VCaP (cell line): Measurements from ENCODE around the gene INO80C.

Experiments used
- H3K27ac ChIP-seq: fragments of 450-650 bp; 2 replicates; pipeline ENCODE4 v1.5.1; 2017
- TF ChIP-seq, protein P1 (sequence below): fragments of 450-650 bp; conservative IDR thresholded peaks from 2 replicates; pipeline ENCODE4 v1.5.1; 2017; ENCODE audit warnings: mild to moderate bottlenecking, moderate library complexity

INO80C gene

DNA sequence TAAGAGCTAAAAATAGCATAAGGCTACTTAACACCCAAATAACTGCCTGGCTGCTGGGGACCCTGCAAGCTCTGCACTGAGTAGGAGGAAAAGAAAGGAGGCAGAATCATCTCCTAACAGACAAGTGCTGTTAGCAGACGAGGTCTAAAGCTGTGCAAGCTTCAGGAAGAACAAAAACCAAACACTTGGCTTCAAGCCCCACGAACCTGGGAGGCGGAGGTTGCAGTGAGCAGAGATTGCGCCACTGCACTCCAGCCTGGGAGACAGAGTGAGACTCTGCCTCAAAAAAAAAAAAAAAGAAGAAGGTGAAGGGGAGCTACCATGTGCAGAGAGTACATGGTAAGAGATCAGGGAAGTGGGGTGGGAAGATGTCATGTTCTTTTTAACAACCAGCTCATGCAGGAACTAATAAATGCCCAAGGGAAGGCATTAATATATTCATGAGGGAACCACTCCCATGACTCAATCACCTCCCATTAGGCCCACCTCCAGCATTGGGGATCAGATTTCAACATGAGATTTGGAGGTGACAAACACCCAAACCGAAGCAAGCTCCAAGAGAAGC, 28.8 kb upstream of the INO80C start:
- H3K27ac ChIP-seq, result no peak overlapping the region

DNA sequence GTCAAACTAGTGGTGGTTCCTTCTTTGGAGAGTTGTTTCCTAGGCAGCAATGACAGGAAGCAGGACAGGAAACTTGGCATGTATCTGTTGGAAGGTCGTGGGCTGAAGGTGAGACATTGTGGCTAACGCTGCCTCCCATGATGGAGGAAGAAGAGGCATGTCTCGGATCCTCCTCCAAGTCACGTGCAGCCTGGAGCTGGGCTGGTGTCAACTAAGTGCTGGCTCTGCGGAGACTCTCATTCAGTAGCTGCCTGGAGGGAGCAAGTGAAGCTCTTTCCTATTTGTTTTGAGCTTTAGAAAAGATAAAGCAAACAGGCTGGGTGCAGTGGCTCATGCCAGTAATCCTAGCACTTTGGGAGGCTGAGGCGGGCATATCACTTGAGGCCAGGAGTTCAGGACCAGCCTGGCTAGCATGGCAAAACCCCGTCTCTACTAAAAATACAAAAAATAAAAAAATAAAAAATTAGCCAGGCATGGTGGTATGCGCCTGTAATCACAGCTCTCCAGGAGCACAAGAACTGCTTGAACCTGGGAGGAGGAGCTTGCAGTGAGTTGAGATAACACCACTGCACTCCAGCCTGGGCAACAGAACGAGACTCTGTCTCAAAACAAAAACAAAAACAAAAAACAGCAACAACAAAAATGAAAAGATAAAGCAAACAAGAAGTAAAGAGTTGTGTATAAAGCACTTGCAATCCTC, 28.2 kb upstream of the INO80C start:
- H3K27ac ChIP-seq, result no peak overlapping the region
- TF ChIP-seq, protein P1, sequence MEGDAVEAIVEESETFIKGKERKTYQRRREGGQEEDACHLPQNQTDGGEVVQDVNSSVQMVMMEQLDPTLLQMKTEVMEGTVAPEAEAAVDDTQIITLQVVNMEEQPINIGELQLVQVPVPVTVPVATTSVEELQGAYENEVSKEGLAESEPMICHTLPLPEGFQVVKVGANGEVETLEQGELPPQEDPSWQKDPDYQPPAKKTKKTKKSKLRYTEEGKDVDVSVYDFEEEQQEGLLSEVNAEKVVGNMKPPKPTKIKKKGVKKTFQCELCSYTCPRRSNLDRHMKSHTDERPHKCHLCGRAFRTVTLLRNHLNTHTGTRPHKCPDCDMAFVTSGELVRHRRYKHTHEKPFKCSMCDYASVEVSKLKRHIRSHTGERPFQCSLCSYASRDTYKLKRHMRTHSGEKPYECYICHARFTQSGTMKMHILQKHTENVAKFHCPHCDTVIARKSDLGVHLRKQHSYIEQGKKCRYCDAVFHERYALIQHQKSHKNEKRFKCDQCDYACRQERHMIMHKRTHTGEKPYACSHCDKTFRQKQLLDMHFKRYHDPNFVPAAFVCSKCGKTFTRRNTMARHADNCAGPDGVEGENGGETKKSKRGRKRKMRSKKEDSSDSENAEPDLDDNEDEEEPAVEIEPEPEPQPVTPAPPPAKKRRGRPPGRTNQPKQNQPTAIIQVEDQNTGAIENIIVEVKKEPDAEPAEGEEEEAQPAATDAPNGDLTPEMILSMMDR, result no peak

More for the DNA sequence above, 28.8 kb upstream of the INO80C start:
- TF ChIP-seq, protein P1, result no peak

DNA sequence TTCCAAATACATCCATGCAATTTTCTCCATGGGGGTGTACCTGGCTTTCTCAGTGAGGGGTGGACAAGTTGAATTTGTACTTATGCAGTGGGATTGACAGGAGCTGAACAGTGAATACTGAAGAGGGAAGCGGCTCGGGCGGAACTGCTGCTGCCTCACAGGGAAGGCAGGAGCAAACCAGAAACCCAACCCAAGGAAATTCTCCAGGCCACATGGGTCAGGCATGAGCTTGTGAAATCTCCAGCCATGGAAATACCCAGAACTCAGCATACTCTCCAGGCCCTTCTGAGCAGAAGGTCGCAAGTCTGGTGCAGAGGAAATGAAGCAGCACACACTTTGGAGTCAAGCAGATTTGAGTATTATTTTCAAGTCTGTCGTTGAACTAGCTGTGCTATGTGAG, 26.5 kb upstream of the INO80C start:
- TF ChIP-seq, protein P1, result no peak
- H3K27ac ChIP-seq, result no peak overlapping the region

DNA sequence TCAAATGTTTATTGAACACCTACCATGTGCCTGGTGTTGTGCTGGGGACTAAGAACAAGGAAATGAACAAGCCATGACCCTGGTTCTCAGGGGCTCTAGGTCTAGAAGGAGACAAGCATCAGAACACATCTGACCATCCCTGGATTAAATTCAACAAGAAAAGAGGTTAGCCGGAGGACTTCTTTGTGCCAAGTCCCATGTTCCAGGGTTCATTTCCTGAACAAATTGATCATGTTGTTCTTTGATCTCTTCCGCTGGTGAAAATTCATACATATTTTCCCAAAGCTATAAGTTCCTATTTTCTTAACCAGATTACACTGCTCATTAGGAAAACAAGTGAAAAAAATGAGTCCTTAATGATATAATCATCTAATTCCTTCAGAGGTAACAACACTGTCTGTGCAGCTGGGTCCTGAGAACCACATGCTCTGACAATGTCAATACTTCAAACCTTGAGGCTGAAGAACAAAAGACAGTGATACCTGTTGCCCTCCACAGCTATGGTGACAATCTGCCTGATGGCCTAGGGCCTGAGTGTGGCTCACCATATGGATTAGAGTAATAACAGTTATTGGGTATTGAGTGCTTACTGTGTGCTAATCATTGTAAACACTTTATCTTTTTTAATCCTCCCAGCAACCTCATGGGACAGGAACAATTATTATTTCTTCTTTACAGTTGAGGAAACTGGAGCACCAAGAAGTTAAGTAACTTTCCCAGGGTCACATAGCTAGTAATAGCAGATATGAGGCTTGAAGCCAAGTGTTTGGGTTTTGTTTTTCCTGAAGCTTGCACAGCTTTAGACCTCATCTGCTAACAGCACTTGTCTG, 24.6 kb upstream of the INO80C start:
- no peak overlapping the region for H3K27ac ChIP-seq
- TF ChIP-seq, protein P1, result no peak

DNA sequence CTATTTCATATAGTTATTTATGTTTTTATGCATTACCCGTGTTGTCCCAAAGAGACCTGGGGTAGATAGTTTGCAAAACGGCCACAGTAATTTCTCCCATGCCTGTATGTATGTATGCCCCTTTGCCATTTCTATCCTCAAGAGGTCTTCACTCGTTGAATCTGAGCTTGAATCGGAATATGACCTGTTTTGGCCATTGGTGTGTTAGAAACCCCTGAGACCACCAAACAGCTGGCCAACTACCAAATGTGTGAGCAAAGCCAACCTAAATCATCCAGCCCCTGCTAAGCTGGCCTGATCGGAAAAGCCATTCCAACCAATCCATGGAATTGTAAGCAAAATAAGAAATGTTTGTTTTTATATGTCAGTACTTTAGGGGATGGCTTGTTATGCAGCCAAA, 23.4 kb upstream of the INO80C start:
- no peak overlapping the region for H3K27ac ChIP-seq
- TF ChIP-seq, protein P1, result no peak

DNA sequence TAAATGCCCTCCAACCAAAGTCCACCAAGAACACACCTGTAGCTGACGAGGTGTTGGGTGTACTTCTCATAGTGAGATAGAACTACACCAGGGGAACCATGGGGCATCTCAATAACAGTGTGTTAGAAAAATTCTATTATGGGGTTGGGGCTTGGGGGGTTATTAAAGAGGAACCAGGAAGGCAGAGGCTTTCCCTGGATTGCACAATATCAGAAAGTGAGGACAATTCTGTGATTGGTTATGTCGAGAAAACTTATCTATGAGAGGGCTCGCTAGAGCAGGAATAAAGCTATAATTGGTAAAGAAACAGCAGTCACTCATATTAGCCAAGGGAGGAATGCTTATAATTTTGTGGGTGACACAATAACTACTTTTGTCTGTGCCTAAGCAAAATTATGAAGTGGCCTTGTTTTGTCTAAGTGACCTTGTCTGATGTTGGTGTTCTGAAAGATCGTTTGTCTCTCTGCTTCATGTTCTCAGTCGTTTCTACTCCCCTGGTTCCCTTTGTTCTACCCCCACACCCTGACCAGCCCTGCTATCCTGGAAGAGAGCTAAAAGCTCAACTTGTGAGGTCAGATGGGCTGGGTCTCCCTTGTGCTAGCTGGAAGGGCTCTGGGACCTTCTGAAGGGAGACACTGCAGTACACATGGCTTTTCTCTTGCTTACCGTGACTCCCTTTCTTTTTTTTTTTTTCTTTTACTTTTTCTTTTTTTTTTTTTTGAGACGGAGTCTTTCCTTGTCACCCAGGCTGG, 21.6 kb upstream of the INO80C start:
- no peak overlapping the region for H3K27ac ChIP-seq
- TF ChIP-seq, protein P1, result no peak

DNA sequence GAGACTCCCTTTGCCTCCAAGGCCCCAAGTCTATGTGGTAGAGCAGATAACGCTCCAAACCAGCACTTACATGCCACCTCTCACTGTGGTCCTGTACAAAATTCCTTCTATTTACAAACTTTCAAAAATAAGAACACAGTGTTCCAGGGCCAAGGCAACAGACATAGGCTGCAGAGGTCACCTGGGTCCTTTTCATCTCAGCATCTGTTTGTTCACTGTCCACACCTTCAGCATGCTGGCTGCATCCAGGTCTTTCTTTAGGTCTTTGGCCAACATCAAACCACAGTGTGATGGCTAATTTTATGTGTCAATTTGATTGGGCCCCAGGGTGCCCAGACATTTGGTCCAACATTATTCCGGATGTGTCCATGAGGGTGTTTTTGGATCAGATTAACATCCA, 20.0 kb upstream of the INO80C start:
- TF ChIP-seq, protein P1, result no peak
- H3K27ac ChIP-seq, result no peak overlapping the region
